Activated naive CD8-positive, alpha-beta T cell treated with anti-CD3 and anti-CD28 coated beads, Interleukin-2, amount 50 U/mL, for 16 hours (primary cell): ENCODE data around the gene SLC6A6.

Experiments
- DNase-seq: peaks from one replicate; pipeline ENCODE4 v3.0.0-alpha.2; 2020; ENCODE audit warnings: low read depth, low spot score

Gene SLC6A6

GRCh38 chr3:14484741-14485140, 82.3 kb downstream of the SLC6A6 start:
- DNase-seq = no peak

GRCh38 chr3:14485981-14486380, 83.6 kb downstream of the SLC6A6 start:
- no peak for DNase-seq

DNA sequence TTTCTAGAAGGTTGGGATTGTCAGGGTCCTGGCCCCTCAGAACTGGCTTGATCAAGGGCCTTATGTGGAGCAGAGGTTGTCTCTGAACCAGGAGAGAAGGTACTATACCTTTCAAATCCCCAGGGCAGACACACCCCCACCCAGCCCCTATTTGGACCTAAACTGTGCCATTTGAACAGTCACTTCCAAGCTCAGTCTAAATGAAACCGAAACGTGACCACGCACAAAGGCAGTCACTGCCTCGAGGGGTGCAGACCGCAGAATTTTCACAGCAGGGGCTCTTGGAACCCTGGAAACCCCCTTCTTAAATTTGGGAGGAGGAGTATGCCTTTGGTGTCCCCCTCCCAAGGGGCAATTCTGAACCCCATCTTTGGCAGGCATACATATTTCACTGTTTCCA, 84.1 kb downstream of the SLC6A6 start:
- DNase-seq = no peak

DNA sequence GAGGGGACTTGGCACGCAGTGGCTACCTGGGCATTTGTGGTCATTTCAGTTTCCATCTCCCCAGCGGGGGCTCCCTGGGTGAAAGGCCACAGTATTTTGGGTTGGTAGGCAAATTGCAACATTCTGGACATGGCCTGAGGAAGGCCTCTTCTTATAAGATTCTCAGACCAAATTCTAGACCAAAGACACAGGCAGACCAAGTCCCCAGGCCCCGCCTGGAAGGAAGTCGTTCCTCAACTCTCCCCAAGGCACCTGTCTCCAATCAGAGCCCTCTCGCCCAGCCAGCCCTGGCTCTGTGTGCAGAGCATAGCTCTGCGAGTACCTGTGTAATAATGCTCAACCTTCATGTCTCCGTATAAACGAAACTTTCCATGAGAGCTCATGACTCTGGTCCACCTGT, 84.7 kb downstream of the SLC6A6 start:
- no peak for DNase-seq

- DNase-seq = no peak
Measured at GRCh38 chr3:14487821-14488220, 85.4 kb downstream of the SLC6A6 start.

GRCh38 chr3:14488286-14489041, 86.1 kb downstream of the SLC6A6 start:
- DNase-seq = no peak

- no peak for DNase-seq
Measured at GRCh38 chr3:14489641-14490040, 87.2 kb downstream of the SLC6A6 start.

DNA sequence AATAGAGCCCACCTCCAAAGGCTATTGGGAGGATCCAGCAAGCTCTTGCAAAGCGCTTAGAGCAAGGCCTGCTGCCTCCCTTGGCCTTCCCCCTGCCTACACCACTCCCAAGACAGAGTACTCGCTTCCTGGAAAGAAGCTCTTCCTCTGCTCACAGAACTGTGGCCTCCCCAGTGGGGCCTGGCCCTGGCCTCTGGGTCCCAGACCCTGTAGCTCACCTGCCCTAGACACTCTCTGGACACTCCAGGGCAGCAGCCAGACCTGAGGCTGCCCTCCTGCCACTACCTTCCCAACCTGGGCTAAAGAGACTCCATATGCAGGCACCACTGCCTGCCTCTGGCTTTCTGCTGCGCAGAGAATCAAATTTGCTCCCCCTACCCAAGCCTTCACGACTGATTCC, 87.8 kb downstream of the SLC6A6 start:
- no peak for DNase-seq

DNA sequence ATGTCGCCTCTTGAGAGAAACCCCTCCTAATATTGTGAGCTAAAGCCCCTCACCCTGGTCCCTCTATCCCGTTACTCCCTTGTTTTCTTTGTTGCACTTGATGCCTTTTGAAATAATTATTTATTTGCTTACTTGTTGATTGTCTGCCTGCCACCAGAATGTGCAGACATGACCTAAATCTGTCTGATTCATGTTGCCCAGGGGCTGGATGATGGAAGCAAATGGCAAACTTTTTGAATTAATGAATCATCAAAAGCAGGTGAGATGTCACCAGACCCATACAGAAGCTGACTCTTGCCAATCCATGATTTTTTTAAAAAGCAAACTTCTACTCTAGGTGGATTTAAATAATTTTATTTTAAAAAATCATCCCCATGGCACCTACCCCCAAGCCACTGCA, 88.4 kb downstream of the SLC6A6 start:
- DNase-seq = no peak

- no peak for DNase-seq
Measured at GRCh38 chr3:14491396-14492190, 89.2 kb downstream of the SLC6A6 start.

- no peak for DNase-seq
Measured at GRCh38 chr3:14492948-14493881, 90.8 kb downstream of the SLC6A6 start.

DNA sequence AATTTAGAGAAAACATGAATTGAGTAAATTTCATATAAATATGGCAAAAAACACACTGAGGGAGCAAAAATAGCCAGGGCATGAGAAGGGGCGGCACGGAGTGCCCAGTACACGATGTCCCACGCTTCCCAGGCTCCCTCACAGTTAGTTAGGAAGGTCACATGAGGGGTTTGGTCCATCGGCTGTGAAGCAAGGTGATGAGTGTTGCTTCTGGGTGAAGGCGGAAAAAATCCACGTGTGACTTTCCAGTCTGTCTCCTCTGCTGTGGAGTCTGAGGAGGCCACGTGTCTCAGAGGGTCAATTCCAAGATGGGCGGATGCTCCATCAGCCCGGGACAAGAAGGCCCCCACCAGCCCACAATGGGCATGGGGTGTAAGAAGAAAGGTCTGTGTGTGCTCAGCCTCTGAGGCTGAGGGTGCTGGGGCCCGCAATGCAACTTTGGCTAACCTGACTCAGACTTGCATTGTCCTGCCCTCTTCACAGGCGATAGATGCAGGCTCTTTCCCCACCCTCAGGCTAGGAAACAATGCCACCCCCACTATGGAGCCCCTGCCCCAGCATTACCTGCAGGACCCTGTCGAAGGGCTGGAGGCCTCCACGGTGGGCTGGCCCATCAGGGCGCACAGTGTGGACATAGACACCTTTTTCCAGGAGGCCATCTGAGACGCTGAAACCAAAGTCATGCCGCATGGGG, 92.0 kb downstream of the SLC6A6 start:
- DNase-seq = no peak

- DNase-seq = no peak
Measured at GRCh38 chr3:14494973-14495300, 92.5 kb downstream of the SLC6A6 start.

DNA sequence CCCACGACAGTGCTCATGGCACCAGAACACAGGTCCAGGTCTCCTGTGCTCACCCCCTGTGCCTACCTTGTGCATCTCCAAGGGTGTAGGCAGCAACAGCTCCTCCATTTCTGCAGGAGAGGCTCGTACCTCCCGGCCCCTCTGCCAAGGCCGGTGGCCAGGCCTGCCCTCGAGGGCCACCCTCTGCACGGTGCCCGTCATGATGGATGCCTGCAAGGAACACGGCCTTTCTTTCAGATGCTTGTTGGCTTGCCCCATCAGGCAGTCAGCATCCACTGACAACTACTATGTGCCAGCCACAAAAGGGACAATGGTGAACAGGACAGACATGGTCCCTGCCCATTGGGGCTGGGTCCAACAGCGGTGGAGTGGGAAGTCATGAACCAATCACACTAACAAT, 93.9 kb downstream of the SLC6A6 start:
- DNase-seq = no peak

DNA sequence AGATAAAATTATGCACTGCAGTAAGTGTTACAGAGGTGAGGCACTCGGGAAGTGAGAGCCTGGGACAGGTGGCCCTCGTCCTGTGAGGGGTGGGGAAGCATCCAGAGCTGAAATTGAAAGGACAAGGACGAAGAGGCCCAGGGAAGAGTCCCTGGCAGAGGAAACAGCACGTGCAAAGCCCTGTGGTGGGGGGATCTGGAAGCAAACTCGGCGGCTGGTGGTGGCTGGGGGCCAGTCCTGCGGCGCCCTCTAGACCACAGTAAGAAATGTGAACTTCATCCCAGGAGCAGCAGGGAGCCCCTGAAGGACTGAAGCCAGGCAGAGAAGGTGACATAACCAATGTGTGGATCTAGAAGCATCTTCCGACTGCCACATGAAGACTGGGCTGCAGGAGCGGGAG, 94.9 kb downstream of the SLC6A6 start:
- DNase-seq = no peak

- DNase-seq = no peak
Measured at GRCh38 chr3:14502472-14502871, 100.1 kb downstream of the SLC6A6 start.

GRCh38 chr3:14503033-14503705, 100.8 kb downstream of the SLC6A6 start:
- no peak for DNase-seq

- DNase-seq = no peak
Measured at GRCh38 chr3:14503706-14504065, 101.3 kb downstream of the SLC6A6 start.

- no peak for DNase-seq
Measured at GRCh38 chr3:14505001-14505802, 102.8 kb downstream of the SLC6A6 start.

- DNase-seq = no peak
Measured at GRCh38 chr3:14505803-14506500, 103.5 kb downstream of the SLC6A6 start.
